SK-N-MC (cell line): ENCODE results near the gene C10orf71.

ENCODE experiments used
- DNase-seq: peaks from one replicate; pipeline ENCODE4 v3.0.0-alpha.2; 2011; ENCODE audit warnings: low read depth, low spot score
- H3K27ac ChIP-seq: fragments of 200-600 bp; sonication (generic); 2 replicates; pipeline ENCODE4 v1.5.1; 2016; ENCODE audit warnings: mixed run types
- H3K36me3 ChIP-seq: fragments of 200-600 bp; sonication (generic); 2 replicates; pipeline ENCODE4 v1.6.1; 2017; ENCODE audit warnings: antibody characterized with exemption, low read length, mixed read lengths; ENCODE audit not compliant: insufficient read depth
- H3K4me3 ChIP-seq: fragments of 200-600 bp; sonication (generic); 2 replicates; pipeline ENCODE4 v1.5.1; 2016
- H3K9ac ChIP-seq: fragments of 200-600 bp; sonication (generic); 2 replicates; pipeline ENCODE4 v1.8.0; 2017; ENCODE audit warnings: mixed run types, mixed read lengths; ENCODE audit not compliant: insufficient read length
- H3K9me3 ChIP-seq: fragments of 200-600 bp; sonication (generic); 2 replicates; pipeline ENCODE4 v1.6.1; 2017; ENCODE audit warnings: low read depth, mild to moderate bottlenecking, antibody characterized with exemption, low read length, moderate library complexity, mixed read lengths
- EZH2 ChIP-seq: fragments of 200-600 bp; sonication (generic); IDR thresholded peaks from one replicate; pipeline ENCODE4 v1.6.1; 2017; ENCODE audit warnings: antibody characterized with exemption
- FOXP2 ChIP-seq: optimal IDR thresholded peaks from 2 replicates; pipeline ENCODE3; 2011; ENCODE audit warnings: mild to moderate bottlenecking, moderate library complexity; ENCODE audit not compliant: insufficient read depth; ENCODE audit errors: extremely low read length, control extremely low read depth
- POLR2AphosphoS5 ChIP-seq: IDR thresholded peaks from 2 replicates; pipeline ENCODE4 v1.6.1; 2012; ENCODE audit warnings: mild to moderate bottlenecking, low read depth, low read length, borderline replicate concordance

The C10orf71 gene

DNA sequence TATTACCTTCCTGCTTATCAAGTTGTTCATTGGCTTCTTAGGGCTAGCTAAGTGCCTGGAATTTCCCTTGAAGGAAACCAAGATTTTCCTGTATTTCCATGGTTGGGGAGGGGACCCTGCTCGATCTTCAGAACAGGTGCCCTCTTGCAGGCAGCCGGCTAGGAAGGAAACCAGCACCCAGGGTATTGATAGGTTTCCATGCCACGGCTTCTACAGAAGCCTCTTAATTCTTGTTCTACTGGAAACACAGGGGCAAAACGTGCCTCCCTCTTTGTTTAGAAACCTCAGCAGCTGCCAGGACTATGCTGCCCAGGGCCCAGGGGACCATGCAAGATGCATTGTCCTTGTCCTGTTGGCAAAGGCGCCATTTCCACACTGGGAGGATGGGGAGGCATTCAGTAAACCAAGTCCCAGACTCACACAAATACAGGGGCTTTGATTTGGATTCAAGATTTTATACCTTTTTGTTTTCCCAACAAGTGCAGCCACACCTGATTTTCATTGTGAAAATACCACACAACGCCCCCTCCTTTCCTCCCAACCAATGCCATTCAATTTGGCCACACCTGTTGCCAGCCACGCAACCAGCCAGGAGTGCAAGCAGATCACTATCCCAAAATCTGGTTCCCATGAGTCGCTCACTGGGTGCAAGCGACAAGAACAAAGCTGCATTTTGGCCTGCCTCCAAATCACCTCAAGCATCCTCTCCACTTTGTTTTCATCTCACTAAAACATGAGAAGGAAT lies 29.6 kb downstream of the C10orf71 start:
- H3K27ac ChIP-seq = no peak overlapping the region
- H3K9me3 ChIP-seq = no peaks in the 10 kb centered on the region
- H3K4me3 ChIP-seq = no peak overlapping the region
- DNase-seq = no peak
- no peak overlapping the region for H3K9ac ChIP-seq
- TF ChIP-seq EZH2 = no peak
- TF ChIP-seq POLR2AphosphoS5 = no peak
- no peak for TF ChIP-seq FOXP2
- H3K36me3 ChIP-seq = no peaks in the 10 kb centered on the region

DNA sequence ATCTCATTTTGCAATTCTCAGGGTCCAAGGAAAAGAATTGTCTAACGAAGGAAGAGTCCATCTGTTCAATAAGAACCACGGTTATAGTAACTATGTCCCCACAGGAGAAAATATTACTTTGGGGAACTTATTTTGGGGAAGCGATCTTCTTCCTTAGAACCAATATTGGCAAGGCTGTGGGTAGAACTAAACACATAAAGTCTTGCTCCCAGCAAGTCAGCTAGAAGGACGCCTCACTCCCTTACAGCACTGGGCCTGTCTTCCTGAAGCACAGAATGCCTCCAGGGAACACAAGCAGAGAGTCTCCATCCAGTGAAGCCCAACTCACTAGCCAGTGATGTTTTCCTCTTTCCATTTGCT lies 30.2 kb downstream of the C10orf71 start:
- H3K9ac ChIP-seq = no peak overlapping the region

DNA sequence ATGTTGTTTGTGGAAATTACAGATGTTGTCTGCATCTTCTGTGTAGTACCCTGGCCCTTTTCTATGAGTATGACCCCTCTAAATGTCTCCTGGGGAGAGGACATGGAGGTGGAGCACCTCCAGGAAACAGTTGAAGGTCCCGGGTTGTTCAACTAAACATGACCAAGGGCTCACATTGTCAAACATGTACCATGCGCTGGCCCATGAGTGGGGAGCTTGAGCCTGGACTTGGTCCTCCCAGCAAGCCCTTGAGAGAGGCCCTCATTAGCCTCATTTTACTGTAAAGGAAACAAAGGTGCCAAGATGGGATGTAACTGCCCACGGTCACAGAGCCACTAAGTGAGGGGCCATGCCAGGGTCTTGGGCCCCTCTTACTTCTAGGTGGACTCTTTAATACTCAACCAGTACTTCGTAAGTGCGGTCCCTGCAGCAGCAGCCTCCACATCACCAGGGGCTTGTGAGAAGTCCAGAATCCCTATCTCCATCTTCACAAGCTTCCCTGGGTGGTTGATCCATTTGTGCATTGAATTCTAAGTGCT lies 31.2 kb downstream of the C10orf71 start:
- TF ChIP-seq POLR2AphosphoS5 (no peak), EZH2 (no peak), FOXP2 (no peak)
- no peaks in the 10 kb centered on the region for H3K36me3 ChIP-seq
- no peak overlapping the region for H3K4me3 ChIP-seq
- no peak for DNase-seq
- H3K9me3 ChIP-seq = no peaks in the 10 kb centered on the region
- no peak overlapping the region for H3K9ac ChIP-seq
- H3K27ac ChIP-seq = no peak overlapping the region

More for the DNA sequence above, 30.2 kb downstream of the C10orf71 start:
- Histone ChIP-seq H3K36me3 (no peaks in the 10 kb centered on the region), H3K9me3 (no peaks in the 10 kb centered on the region), H3K27ac (no peak overlapping the region), H3K4me3 (no peak overlapping the region)
- DNase-seq = no peak
- TF ChIP-seq POLR2AphosphoS5 (no peak), EZH2 (no peak), FOXP2 (no peak)

DNA sequence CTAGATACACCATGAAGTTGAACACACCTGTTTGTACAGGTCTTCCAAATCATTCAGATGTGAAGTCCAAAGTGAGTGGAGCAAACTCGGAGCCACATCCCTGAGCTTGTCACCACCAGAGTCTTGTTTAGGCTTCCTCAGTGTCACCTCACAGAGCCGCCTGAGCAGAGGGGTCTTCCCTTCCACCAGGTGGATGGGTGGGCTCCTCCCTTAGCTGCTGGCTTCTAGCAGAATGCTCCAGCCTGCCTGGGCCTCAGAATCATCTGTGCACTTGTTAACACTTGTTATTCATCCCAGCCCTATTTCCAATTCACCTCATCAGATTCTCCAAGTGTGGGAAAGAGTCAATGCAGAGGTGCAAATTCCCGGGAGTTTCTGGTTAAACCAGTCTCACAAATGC lies 32.5 kb downstream of the C10orf71 start:
- no peaks in the 10 kb centered on the region for H3K36me3 ChIP-seq
- H3K27ac ChIP-seq = no peak overlapping the region
- no peak overlapping the region for H3K9ac ChIP-seq
- H3K4me3 ChIP-seq = no peak overlapping the region
- no peak for DNase-seq
- TF ChIP-seq FOXP2 (no peak), POLR2AphosphoS5 (no peak), EZH2 (no peak)
- H3K9me3 ChIP-seq = no peaks in the 10 kb centered on the region

DNA sequence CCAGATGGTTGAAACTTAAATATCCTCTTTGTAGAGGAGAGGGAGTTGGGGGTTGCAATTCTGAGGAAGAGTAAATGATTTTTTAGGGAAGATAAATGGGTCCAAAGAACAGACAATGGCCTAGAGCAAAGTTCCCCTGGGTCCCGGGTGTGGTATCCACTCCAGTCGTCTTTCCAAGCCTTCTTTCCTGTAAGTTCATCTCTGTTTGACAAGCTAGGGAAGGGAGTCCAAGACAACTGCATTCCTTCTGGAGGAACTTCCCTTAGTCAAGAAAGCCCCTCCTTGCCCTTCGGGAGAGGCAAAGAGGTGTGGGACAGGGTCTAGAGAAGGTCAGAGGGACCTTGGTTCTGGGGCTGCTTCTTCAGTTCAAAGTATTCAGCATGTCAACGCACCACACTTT lies 33.4 kb downstream of the C10orf71 start:
- no peak for DNase-seq
- Histone ChIP-seq H3K27ac (no peak overlapping the region), H3K9me3 (no peaks in the 10 kb centered on the region), H3K36me3 (no peaks in the 10 kb centered on the region), H3K9ac (no peak overlapping the region), H3K4me3 (no peak overlapping the region)
- no peak for TF ChIP-seq POLR2AphosphoS5
- no peak for TF ChIP-seq EZH2
- TF ChIP-seq FOXP2 = no peak

DNA sequence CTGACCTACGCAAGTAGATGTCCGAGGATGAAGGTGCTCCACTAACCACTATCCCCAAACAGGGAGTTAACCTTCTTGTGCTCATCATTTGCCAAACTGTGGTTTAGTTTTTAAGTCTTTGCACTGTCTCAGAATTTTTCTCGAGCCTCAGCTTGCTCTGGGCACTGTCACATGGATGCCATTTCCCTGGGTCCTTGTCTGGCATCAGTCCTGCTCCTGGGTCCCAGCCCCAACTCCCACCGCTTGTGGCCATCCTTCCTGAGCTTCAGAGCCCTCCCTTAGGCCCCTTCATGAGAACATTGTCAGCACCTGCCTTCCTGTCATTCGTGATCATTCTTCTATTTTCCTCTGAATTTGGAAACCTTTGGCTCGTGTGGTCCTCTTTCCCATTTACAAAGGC lies 33.8 kb downstream of the C10orf71 start:
- no peaks in the 10 kb centered on the region for H3K9me3 ChIP-seq
- H3K9ac ChIP-seq = no peak overlapping the region
- TF ChIP-seq FOXP2 (no peak), POLR2AphosphoS5 (no peak), EZH2 (no peak)
- H3K4me3 ChIP-seq = no peak overlapping the region
- no peak overlapping the region for H3K27ac ChIP-seq
- H3K36me3 ChIP-seq = no peaks in the 10 kb centered on the region
- no peak for DNase-seq

DNA sequence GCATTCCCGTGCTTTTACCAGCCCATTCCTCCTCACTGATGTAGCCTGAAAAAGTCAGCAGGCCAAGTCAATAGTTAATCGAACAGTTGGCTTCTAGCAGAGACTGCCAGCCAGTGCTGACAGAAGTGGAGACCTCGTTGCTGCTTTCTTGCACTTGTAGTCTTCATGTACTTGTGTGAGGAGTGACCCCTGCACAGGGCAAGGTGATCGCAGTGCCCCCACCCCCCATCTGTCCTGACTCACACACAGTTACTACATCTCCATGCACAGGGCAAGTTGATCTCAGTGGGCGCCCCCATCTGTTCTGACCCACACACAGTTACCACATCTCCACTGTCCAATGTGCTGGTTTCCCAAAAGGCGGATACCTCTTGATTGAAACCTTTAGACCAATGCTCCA lies 34.2 kb downstream of the C10orf71 start:
- no peak for TF ChIP-seq FOXP2
- TF ChIP-seq EZH2 = no peak
- no peak for TF ChIP-seq POLR2AphosphoS5
- Histone ChIP-seq H3K36me3 (no peaks in the 10 kb centered on the region), H3K4me3 (no peak overlapping the region), H3K9ac (no peak overlapping the region), H3K9me3 (no peaks in the 10 kb centered on the region), H3K27ac (no peak overlapping the region)
- DNase-seq = no peak

DNA sequence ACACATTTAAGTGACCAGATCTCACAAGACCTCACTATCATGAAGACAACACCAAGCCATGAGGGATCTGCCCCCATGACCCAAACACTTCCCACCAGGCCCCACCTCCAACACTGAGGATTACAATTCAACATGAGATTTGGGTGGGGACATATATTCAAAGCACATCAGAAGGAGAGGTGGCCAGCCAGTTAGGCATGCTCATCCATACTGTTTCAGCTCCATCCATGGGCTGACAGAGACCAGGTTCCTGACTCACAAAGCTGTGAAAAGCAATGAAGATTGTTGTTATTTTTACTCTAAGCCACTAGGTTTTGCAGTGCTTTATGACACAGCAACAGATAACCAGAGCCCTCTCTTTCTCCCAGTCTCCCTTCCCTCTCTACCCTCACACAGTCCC lies 36.0 kb downstream of the C10orf71 start:
- no peak overlapping the region for H3K4me3 ChIP-seq

DNA sequence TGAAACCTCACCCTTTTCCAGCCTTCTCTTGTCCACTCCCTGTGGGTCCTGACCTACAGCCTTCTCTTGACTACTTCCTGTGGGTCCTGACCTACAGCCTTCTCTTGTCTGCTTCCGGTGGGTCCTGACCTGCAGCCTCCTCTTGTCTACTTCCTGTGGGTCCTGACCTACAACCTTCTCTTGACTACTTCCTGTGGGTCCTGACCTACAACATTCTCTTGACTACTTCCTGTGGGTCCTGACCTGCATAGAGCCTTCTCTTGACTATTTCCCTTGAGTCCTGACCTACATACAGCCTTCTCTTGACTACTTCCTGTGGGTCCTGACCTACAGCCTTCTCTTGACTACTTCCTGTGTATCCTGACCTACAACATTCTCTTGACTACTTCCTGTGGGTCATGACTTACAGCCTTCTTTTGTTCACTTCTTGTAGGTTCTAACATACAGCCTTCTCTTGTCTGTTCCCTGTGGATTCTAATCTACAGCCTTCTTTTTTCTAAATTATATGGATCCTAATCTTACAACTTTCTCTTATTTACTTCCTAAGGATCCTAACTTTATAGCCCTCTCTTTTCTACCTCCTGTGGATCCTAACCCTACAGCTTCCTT lies 36.5 kb downstream of the C10orf71 start:
- H3K9me3 ChIP-seq = no peaks in the 10 kb centered on the region
- TF ChIP-seq EZH2 (no peak), FOXP2 (no peak), POLR2AphosphoS5 (no peak)
- H3K27ac ChIP-seq = no peak overlapping the region
- no peak overlapping the region for H3K9ac ChIP-seq
- DNase-seq = no peak
- no peaks in the 10 kb centered on the region for H3K36me3 ChIP-seq
- no peak overlapping the region for H3K4me3 ChIP-seq

More for the DNA sequence above, 36.0 kb downstream of the C10orf71 start:
- no peak for DNase-seq
- H3K9me3 ChIP-seq = no peaks in the 10 kb centered on the region
- no peak for TF ChIP-seq EZH2
- no peak for TF ChIP-seq POLR2AphosphoS5
- no peak for TF ChIP-seq FOXP2
- H3K27ac ChIP-seq = no peak overlapping the region
- no peaks in the 10 kb centered on the region for H3K36me3 ChIP-seq
- H3K9ac ChIP-seq = no peak overlapping the region
